Measurements from ENCODE around the gene GNA14. TPM values are rescaled to one million over a fixed set of nuclear protein-coding genes. Genes with fewer than 3 reads are reported as not detected.

Gene GNA14
- total RNA-seq, 6 experiments from 2014 or later: 2.3 to 4.2 (median 3.8) TPM

DNA sequence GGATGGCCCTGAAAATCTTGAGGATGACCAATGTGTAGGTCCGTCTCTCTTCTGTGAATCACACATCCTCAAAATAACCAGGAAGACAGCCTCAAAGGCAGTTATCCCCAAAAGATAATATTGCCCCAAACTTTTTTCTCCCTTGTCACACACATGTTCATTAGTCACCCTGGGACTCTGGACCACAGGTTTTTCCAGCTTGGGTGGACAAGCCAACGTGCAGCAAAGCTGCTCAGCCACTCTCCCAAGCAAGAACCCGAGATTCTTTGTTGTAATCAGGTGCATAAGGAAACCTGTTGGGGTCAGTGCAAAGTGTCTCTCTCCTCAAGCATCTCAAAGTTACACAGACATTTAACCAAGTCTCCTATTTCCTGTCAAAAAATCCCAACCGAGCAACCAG, 196.6 kb downstream of the GNA14 start:
- intact Hi-C loops (cut with DNase I): loop anchor here in 1 of 2 donors (10.0 kb wide), 2 partner anchors 193 to 293 kb away; partner anchors contain the start of gene GNA14
- TF ChIP-seq CTCF (IDR thresholded peaks at IDR 0.05) (no peak), POLR2A (IDR thresholded peaks at IDR 0.05) (no peak)
- DNase-seq (no peak), ATAC-seq (no peak)
- Histone ChIP-seq H3K9me3 (no peaks in the 10 kb centered on the region), H3K27ac (no peak overlapping the region), H3K4me1 (no peaks in the 10 kb centered on the region), H3K36me3 (no peaks in the 10 kb centered on the region), H3K27me3 (no peaks in the 10 kb centered on the region), H3K4me3 (no peak overlapping the region)
- 70% methylated on average over 4 of the region's 4 CpGs for WGBS (ENCODE audit: insufficient coverage, low coverage, low lambda C conversion rate, missing lambda C conversion rate)

- Histone ChIP-seq H3K4me1 (no peaks in the 10 kb centered on the region), H3K27me3 (no peaks in the 10 kb centered on the region), H3K9me3 (no peaks in the 10 kb centered on the region), H3K36me3 (no peaks in the 10 kb centered on the region), H3K4me3 (no peak overlapping the region), H3K27ac (no peak overlapping the region)
- no peak for DNase-seq
- WGBS (ENCODE audit: insufficient coverage, low coverage, low lambda C conversion rate, missing lambda C conversion rate): 89% methylated on average over 4 of the region's 4 CpGs
- no peak for ATAC-seq
- intact Hi-C loops (cut with DNase I): loop anchor here in 1 of 2 donors (10.0 kb wide), 2 partner anchors 195 to 295 kb away; partner anchors contain the start of gene GNA14
- TF ChIP-seq POLR2A (IDR thresholded peaks at IDR 0.05): no peak
- no peak for TF ChIP-seq CTCF (IDR thresholded peaks at IDR 0.05)
These were observed 198.0 kb downstream of the GNA14 start for GRCh38 chr9:77450085-77450475.

DNA sequence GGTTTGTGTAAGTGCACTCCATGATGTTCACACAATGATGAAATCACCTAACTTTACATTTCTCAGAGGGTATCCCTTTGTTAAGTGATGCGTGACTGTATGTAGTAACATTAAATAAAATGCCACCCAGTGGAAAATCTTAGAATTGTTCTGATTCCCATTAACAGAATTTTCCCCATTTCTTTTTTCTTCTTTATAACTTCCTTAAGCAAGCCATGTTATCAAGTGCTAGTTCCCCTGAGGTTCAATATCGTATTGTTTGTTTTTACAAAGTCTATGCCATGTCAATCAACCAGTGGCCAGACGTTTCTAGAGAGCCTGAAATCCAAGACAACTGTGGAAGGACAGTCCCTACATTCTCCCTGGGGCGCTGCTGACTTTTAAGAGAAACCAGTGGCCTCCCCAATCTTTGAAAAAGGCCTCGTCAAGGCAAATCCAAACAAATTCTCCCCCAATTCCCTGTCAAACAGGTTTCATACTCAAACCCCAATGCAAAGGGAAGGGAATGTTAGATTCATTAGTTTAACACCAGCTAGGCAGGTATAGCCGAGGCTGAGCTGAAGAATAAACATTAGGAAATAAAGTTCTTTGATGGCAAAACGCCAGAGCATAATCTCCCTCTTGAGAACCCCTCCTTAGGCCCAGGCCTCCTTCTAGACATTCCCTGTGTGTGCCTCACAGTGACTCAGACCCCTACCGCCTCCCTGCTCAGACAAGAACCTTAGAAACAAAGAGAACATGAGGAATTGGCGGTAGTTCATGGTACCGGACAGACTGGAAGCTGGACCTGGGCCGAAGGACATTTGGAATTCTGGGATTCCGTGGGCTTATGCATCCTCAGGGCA, 198.7 kb downstream of the GNA14 start:
- Histone ChIP-seq H3K27me3 (no peaks in the 10 kb centered on the region), H3K4me3 (no peak overlapping the region), H3K27ac (no peak overlapping the region), H3K36me3 (no peaks in the 10 kb centered on the region), H3K4me1 (no peaks in the 10 kb centered on the region), H3K9me3 (no peaks in the 10 kb centered on the region)
- no peak for DNase-seq
- WGBS (ENCODE audit: insufficient coverage, low coverage, low lambda C conversion rate, missing lambda C conversion rate): 54% methylated on average over 9 of the region's 12 CpGs
- intact Hi-C loops (cut with DNase I): loop anchor here in 1 of 2 donors (10.0 kb wide), 2 partner anchors 195 to 295 kb away; partner anchors contain the start of gene GNA14
- ATAC-seq: no peak
- no peak for TF ChIP-seq POLR2A (IDR thresholded peaks at IDR 0.05)
- TF ChIP-seq CTCF (IDR thresholded peaks at IDR 0.05): no peak

GRCh38 chr9:77447646-77448045, 200.5 kb downstream of the GNA14 start:
- WGBS (ENCODE audit: insufficient coverage, low coverage, low lambda C conversion rate, missing lambda C conversion rate): no CpG with 5 or more reads among the region's 1 CpG
- DNase-seq (no peak), ATAC-seq (no peak)
- H3K4me3 ChIP-seq: no peak overlapping the region
- intact Hi-C loops (cut with DNase I): no loop called here
- H3K27me3 ChIP-seq: no peaks in the 10 kb centered on the region
- TF ChIP-seq POLR2A (IDR thresholded peaks at IDR 0.05): no peak
- TF ChIP-seq CTCF (IDR thresholded peaks at IDR 0.05): no peak
- H3K27ac ChIP-seq: no peak overlapping the region
- H3K36me3 ChIP-seq: no peaks in the 10 kb centered on the region
- H3K4me1 ChIP-seq: no peaks in the 10 kb centered on the region
- no peaks in the 10 kb centered on the region for H3K9me3 ChIP-seq

Measured in right lobe of liver (tissue), 6 donors.